ENCODE data around the gene OXSM.

The OXSM gene

GRCh38 chr3:25751048-25751447 lies 38.8 kb upstream of the OXSM start:
- Histone ChIP-seq H3K4me1 (no peaks in the 10 kb centered on the region), H3K36me3 (peaks cover 40 to 42% (median 40%) of the 10 kb centered on the region in 3 donors), H3K4me3 (no peak overlapping the region), H3K9me3 (no peaks in the 10 kb centered on the region), H3K27ac (no peak overlapping the region), H3K27me3 (no peaks in the 10 kb centered on the region)
- intact Hi-C loops (cut with DNase I; ENCODE audit: low total_unique reads) = no loop called here
- TF ChIP-seq, protein P1, sequence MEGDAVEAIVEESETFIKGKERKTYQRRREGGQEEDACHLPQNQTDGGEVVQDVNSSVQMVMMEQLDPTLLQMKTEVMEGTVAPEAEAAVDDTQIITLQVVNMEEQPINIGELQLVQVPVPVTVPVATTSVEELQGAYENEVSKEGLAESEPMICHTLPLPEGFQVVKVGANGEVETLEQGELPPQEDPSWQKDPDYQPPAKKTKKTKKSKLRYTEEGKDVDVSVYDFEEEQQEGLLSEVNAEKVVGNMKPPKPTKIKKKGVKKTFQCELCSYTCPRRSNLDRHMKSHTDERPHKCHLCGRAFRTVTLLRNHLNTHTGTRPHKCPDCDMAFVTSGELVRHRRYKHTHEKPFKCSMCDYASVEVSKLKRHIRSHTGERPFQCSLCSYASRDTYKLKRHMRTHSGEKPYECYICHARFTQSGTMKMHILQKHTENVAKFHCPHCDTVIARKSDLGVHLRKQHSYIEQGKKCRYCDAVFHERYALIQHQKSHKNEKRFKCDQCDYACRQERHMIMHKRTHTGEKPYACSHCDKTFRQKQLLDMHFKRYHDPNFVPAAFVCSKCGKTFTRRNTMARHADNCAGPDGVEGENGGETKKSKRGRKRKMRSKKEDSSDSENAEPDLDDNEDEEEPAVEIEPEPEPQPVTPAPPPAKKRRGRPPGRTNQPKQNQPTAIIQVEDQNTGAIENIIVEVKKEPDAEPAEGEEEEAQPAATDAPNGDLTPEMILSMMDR (IDR thresholded peaks at IDR 0.05) = no peak
- DNase-seq = no peak

- Histone ChIP-seq H3K27me3 (no peaks in the 10 kb centered on the region), H3K4me1 (no peaks in the 10 kb centered on the region), H3K36me3 (peaks cover 37 to 40% (median 38%) of the 10 kb centered on the region in 3 donors), H3K4me3 (no peak overlapping the region), H3K27ac (no peak overlapping the region), H3K9me3 (no peaks in the 10 kb centered on the region)
- DNase-seq = no peak
- TF ChIP-seq, protein P1 (IDR thresholded peaks at IDR 0.05) = no peak
- intact Hi-C loops (cut with DNase I; ENCODE audit: low total_unique reads) = no loop called here
Measured at GRCh38 chr3:25751725-25752124, 38.2 kb upstream of the OXSM start.

- no peak for DNase-seq
- H3K27ac ChIP-seq = no peak overlapping the region
- H3K4me1 ChIP-seq = no peaks in the 10 kb centered on the region
- intact Hi-C loops (cut with DNase I; ENCODE audit: low total_unique reads) = no loop called here
- no peak overlapping the region for H3K4me3 ChIP-seq
- no peaks in the 10 kb centered on the region for H3K27me3 ChIP-seq
- TF ChIP-seq, protein P1 (IDR thresholded peaks at IDR 0.05) = no peak
- peaks cover 0 to 6% (median 0%) of the 10 kb centered on the region in 3 donors for H3K9me3 ChIP-seq
- peaks cover 1 to 18% (median 6%) of the 10 kb centered on the region in 3 donors for H3K36me3 ChIP-seq
Measured at GRCh38 chr3:25768851-25769250, 21.0 kb upstream of the OXSM start.

DNA sequence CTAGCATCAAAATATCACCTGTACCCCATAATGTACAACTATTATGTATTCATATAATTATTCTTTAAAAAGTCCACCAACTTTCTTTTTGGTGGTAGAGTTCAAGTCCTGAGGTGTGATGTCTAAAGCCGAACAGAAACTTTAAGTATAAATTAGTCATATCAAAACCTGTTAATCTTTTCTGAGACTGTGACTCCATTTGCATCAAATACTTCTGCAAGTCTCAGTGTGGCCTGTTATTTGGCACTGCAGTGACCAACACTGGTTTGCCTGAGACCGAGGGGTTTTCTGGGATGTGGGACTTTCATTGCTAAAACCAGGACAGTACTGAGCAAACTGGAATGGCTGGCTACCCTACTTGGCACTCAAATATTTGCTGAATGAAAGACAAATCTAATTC lies 14.0 kb upstream of the OXSM start:
- H3K4me3 ChIP-seq = no peak overlapping the region
- H3K4me1 ChIP-seq = peaks cover 0 to 5% (median under 1%) of the 10 kb centered on the region in 4 donors
- H3K27ac ChIP-seq = no peak overlapping the region
- TF ChIP-seq, protein P1 (IDR thresholded peaks at IDR 0.05) = no peak
- H3K9me3 ChIP-seq = peaks cover 0 to 5% (median 0%) of the 10 kb centered on the region in 3 donors
- no peaks in the 10 kb centered on the region for H3K27me3 ChIP-seq
- peaks cover 41 to 47% (median 43%) of the 10 kb centered on the region in 3 donors for H3K36me3 ChIP-seq
- no peak for DNase-seq
- intact Hi-C loops (cut with DNase I; ENCODE audit: low total_unique reads) = no loop called here

DNA sequence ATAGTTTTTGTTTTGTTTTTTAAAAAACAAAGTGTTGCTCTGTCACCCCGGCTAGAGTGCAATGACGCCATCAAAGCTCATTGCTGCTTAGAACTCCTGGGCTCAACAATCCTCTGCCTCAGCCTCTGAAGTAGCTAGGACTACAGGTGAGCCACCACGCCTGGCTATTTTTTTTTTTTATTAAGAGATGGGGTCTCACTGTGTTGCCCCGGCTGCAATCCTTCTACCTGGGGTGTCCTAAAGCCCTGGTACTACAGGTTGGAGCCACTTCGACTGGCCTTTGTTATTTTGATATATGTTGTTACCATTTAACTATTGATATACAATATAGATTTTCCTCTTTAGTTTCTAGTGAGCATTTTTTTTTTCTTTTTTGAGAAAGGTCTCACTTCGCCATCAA lies 9.3 kb upstream of the OXSM start:
- TF ChIP-seq, protein P1 (IDR thresholded peaks at IDR 0.05) = no peak
- Histone ChIP-seq H3K36me3 (peaks cover 25 to 27% (median 26%) of the 10 kb centered on the region in 3 donors), H3K27me3 (no peaks in the 10 kb centered on the region), H3K27ac (no peak overlapping the region), H3K4me3 (no peak overlapping the region), H3K9me3 (no peaks in the 10 kb centered on the region), H3K4me1 (peaks cover 0 to 21% (median 11%) of the 10 kb centered on the region in 4 donors)
- intact Hi-C loops (cut with DNase I; ENCODE audit: low total_unique reads) = loop anchor here (5.0 kb wide), 1 partner anchor 118 kb away; the partner anchor contains the start of gene TOP2B
- DNase-seq = no peak
